Measurements from ENCODE around the gene THADA.

Gene THADA

GRCh38 chr2:43228321-43228751 is 367.5 kb downstream of the THADA start:
- FAIRE-seq: no peak

DNA sequence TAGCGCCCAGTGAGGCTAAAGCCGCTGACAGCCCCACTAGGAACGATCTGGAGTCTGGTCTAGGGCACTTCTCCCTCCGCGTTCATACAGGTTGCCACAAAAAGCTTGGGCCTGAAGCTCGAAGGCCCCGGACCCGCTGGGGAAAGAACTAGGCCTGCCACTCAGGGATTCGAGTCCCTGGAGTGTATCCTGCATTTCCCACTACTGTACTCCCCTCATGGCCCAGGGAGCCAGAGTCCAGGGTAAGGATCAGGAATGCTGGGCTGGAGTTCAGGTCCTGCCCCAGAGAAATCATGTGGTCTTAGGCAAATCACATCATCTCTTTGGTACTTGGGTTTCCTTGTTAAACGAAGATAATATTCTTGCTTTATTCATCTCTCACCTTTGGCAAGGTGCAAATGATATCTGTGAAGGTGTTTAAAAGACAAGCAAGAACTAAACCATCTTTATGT is 368.0 kb downstream of the THADA start:
- FAIRE-seq: no peak

- FAIRE-seq: no peak
Measured at GRCh38 chr2:43226955-43227829, 368.6 kb downstream of the THADA start.

DNA sequence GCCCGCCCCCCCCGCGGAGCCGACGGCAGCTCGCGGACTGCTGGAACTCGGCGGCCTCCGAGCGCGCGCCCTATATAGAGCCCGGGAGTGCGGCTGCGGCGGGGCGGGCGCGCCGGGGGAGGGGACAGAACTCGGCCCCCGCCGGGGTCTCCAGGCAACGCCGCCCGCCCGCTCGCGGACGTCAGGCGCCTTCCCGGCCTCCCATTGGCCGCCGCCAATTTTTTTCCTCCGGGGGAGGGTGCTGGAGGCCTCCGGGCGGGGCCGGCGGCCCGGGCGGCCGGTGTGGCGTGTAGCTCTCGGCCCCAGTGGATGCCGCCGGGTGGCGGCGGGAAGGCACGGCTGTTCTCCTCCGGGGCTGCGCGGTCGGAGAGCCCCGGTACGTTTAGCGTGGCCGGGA is 369.3 kb downstream of the THADA start, which contains the start of gene ZFP36L2:
Gene ZFP36L2, minus strand, starts transcription at position 49 of the 397 bp plus-strand sequence. CDS start 291 bp downstream, outside the sequence.
- FAIRE-seq: no peak

DNA sequence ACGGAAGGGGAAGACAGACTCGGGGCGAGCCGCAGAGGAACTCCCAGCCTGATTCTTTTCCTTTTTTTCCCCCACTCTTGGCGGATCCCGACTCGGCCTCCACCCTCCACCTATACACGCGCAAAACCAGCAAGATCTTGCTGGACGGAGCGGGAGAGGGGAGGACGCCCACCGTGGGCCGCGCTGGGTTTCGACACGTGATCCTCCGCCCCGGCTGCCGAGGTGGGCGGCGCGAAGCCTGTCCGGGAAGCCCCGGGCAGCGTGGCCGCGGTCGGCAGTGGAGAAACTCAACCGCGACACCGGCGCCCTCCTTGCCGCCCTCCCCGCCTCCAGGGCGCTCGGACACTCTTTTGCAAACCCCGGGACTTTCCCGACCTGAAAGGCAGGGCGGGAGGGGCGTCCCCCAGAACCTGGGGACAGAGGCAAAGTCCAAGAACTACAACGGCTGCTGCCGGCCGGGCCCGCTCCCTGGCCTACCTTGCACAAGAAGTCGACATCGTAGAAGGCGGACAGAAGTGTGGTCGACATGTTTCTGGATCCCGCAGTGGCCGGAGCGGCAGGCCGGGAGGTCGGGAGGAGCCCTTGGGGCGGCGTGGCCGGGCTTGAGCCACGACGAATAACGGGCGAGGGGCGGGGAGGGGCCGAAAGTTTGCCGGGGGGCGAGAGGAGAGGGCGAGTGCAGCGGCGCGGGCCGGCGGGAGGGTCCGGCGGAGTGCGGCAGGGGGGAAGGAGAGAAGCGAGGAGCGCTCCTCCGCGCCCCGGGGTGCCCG is 369.9 kb downstream of the THADA start:
- no peak for FAIRE-seq

DNA sequence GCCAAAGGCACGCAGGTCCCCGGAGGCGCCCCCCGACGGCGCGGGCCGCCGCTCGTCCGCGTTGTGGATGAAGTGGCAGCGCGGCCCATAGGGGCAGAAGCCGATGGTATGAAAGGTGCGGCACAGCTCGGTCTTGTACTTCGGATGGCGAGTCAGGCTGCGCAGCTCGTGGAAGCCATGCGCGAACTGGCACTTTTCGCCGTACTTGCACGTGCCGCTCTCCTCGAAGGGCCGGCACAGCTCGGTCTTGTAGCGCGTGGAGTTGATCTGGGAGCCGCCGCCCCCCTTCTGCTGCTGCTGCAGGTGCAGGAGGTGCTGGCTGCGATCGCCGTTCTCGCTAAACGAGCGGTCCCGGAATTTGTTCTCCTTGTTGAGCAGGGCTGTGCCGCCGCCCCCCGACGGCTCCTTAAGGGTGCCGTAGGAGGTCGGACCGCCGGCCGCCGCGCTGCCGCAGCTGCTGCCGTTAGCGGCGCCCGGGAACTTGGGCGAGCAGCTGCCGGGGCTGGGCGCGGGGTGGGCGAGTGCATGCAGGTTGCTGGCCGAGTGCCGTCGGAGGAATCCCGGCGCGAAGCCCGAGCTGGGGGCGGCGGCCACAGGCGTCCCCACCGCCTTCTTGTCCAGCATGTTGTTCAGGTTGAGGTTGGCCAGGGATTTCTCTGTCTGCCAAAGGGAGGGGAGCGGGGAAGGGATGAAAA is 370.6 kb downstream of the THADA start:
- no peak for FAIRE-seq

- FAIRE-seq: no peak
Measured at GRCh38 chr2:43224571-43225092, 371.2 kb downstream of the THADA start.

GRCh38 chr2:43224131-43224570 is 371.7 kb downstream of the THADA start:
- FAIRE-seq: no peak

DNA sequence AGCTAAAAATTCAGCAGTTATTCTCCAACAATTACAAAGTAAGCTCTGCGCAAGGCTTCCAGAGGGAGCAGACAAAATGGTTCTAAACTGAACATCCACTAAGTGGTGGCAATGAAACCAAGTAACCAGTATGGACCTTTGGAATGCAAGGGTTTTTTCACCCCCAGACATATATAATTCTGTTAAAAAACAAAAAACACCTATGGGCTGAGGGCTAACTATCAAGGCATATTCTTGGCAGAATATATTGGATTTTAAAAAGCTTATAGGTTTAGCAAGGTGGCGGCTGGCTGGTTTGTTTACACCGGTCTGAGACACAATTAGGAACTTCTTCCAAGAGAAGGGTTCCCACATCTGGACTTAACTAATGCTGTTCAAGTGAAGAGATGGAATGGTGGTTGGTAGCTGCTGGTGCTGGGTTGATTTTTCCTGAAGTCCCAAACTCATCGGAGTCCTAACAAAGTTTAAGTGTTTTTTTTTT is 372.3 kb downstream of the THADA start:
- FAIRE-seq: no peak

DNA sequence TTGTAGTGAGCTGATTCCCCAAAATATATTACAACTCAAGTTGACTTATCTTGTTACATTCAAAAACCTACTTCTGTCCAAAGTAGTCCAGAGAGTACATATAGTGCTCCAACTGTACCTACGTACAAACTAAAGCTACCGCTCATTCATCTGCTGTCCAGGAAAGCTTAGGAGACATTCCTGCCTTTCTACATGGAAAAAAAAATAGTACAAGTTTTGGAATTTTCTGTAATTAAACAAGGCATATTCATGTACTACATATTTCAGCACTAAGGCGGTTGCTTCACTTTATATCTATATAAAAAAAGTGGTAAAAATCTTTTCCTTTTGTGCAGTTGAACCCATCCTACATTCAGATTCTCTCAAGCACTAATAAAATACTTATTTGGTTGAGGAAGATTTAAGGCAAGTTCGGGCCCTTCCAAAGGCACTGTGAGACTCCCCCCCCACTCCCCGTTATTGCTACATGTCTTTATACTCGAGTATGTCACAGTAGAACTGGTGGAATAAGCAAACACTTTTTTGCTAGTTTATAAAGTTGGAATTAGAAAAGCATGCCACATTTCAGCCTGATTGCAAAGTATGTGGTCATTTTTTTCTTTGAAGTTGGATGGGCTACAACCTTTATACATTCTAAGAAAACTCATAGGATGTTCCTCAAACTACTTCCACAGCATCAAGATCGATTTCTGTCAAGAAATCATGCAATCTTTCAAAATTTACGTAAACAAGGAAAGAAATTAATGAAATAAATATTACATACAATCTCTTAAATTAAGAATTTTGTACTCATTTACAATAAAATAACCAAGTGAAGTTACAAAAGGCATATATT is 373.1 kb downstream of the THADA start:
- no peak for FAIRE-seq

GRCh38 chr2:43221763-43222474 is 373.9 kb downstream of the THADA start:
- FAIRE-seq: no peak

GRCh38 chr2:43221124-43221762 is 374.6 kb downstream of the THADA start:
- no peak for FAIRE-seq

DNA sequence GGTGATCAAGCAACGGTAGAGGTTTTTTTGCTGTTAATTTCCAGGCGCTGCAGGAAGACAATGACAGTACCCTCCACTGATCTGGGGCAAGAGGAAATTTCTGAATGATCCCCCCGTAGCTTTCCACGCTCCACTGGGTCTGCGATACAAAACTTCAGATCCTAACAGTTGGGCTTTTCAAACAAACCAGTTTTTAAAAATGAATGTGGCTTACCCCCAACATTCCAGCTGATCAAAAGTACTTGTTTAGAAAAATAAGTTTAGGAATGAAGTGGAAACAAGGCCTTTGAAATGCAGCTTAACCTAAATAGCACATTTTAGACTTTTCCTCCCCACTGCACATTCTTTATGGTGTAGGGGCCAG is 375.1 kb downstream of the THADA start:
- FAIRE-seq: no peak

DNA sequence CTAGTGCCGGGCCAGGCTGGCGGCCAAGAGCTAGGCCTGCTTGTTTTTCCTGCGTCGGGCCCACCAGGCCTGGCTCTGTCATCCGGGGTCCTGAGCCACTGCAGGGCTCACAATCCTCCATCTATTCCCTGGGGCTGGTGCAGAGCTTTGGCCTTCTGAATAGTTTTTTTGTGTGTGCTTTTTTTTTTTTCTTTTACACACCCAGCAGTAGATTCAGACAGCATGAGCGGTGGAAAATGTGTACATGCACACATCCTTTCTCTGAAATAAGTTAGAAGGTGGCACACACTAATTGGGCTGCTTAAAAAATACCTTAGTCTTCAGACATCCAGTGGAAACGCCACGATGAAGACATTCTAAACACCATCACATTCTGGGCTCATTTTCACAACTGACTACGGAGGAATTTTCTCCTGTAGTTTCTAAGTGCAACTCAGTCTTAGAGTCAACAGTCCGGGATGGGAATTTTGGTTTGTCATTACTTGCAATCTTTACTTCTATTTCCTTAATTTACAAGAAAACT is 375.5 kb downstream of the THADA start:
- FAIRE-seq: no peak

- FAIRE-seq: no peak
Measured at GRCh38 chr2:43219383-43220228, 376.2 kb downstream of the THADA start.

- FAIRE-seq: no peak
Measured at GRCh38 chr2:43218702-43219382, 377.0 kb downstream of the THADA start.

GRCh38 chr2:43218155-43218701 is 377.6 kb downstream of the THADA start:
- no peak for FAIRE-seq

All from colon (tissue), 2 donors.